ENCODE results near the gene ENPP7. TPM values are rescaled to one million over a fixed set of nuclear protein-coding genes. Genes with fewer than 3 reads are reported as not detected.

ENPP7 gene
- total RNA-seq, 4 donors from 2014 or later: not detected

- no peak for ATAC-seq (ENCODE audit: low FRiP score)
- TF ChIP-seq CTCF (IDR thresholded peaks at IDR 0.05): no peak
- no peak for DNase-seq (ENCODE audit: low spot score)
Observed at GRCh38 chr17:79686476-79686875, 44.3 kb upstream of the ENPP7 start.

- DNase-seq (ENCODE audit: low spot score) (no peak), ATAC-seq (ENCODE audit: low FRiP score) (no peak)
- TF ChIP-seq CTCF (IDR thresholded peaks at IDR 0.05): no peak
Observed at GRCh38 chr17:79690466-79690865, 40.3 kb upstream of the ENPP7 start.

- no peak for DNase-seq (ENCODE audit: low spot score)
Observed at GRCh38 chr17:79690988-79691836, 39.5 kb upstream of the ENPP7 start.

GRCh38 chr17:79691931-79692330 is 38.8 kb upstream of the ENPP7 start:
- DNase-seq (ENCODE audit: low spot score) (no peak), ATAC-seq (ENCODE audit: low FRiP score) (no peak)
- no peak for TF ChIP-seq CTCF (IDR thresholded peaks at IDR 0.05)

More at GRCh38 chr17:79690988-79691836, 39.5 kb upstream of the ENPP7 start:
- no peak for ATAC-seq (ENCODE audit: low FRiP score)
- TF ChIP-seq CTCF (IDR thresholded peaks at IDR 0.05): no peak

- DNase-seq (ENCODE audit: low spot score) (no peak), ATAC-seq (ENCODE audit: low FRiP score) (no peak)
- no peak for TF ChIP-seq CTCF (IDR thresholded peaks at IDR 0.05)
Observed at GRCh38 chr17:79693419-79693818, 37.3 kb upstream of the ENPP7 start.

- ATAC-seq (ENCODE audit: low FRiP score): no peak
- TF ChIP-seq CTCF (IDR thresholded peaks at IDR 0.05): no peak
- DNase-seq (ENCODE audit: low spot score): no peak
Observed at GRCh38 chr17:79695293-79695790, 35.4 kb upstream of the ENPP7 start.

Measured in omental fat pad (tissue), 4 donors.